ENCODE measurements around the gene LIMS2.
A peak's percentile ranks its signal among the peaks of the same experiment; 100 is the strongest.

Gene LIMS2

GRCh38 chr2:127631997-127632581 is 43.2 kb downstream of the LIMS2 start:
- DNase-seq, result no peak

DNA sequence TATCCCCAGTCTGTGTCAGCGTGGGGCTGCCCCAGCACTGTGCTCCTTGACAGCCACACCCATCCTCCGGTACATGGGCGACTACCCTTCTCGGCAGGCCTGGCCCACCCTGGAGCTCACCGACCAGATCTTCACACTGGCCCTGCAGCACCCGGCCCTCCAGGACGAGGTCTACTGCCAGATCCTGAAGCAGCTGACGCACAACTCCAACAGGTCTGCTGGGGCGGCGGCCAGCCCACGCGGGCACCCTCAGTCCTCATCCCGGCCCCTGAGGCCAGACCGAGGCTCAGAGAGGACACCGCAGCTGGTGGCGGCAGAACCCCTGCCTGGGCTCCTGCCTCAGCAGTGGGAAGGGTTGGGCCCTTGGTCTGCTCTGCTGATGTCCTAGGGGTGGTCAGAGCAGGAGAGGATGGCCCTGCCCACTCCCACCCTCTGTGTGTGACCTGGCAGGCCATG is 43.8 kb downstream of the LIMS2 start:
- no peak for DNase-seq

DNA sequence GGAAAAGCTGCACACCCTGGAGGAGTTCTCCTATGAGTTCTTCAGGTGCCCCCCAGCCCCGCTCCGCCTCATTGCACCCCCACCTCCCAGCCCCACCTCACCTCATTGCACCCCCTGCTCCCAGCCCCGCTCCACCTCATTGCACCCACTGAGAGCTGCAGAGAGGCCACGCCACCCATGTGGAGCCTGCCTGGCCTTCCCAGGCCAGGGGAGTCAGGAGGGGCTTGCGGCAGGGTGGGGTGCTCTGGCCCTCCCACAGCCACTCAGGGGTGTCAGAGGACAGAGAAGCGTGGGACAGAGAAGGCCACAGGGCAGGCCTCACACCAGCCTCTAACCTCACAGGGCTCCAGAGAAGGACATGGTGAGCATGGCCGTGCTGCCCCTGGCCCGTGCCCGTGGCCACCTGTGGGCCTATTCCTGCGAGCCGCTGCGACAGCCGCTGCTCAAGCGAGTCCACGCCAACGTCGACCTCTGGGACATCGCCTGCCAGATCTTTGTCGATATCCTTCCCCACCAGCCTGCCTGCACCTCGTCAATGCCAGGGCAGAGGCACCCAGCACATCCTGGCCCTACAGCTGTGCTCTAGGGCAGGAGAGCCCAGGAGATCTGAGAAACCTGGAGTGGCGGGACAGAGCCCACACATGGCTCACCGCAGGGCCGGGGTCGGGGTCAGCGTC is 44.3 kb downstream of the LIMS2 start:
- no peak for DNase-seq

DNA sequence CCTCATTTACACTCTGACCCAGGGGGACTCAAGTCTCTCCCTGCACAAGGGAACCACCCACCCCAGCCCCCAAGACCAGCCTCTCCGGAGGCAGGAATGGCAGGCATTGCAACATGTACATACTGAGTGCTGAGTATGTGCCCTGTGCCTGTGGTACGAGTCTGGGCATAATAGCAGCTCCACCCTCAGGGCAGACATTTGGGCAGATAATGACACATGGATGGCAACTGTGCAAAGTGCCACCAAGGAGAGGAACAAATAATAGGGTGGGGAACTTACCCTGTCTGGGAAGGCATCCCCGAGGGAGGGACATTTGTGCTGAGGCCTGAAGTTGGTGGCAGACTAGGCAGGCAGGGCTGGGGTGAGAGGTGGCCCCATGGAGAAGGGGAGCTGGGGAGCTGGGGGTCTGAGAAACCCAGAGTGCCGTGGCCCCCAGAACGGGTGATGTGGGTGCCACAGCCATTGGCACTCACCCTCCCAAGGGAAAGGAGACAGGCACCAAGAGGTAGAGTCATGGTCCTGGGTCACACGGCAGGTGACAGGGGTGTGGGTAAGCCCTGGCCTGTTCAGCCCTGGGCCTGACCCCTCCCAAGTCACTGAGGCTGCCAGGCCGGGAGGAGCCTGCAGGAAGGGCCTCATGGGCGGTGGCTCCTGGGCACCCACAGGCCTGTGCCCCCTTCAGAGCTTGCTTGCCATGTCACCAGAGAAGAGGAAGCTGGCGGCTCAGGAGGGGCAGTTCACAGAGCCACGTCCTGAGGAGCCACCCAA is 45.0 kb downstream of the LIMS2 start:
- no peak for DNase-seq

DNA sequence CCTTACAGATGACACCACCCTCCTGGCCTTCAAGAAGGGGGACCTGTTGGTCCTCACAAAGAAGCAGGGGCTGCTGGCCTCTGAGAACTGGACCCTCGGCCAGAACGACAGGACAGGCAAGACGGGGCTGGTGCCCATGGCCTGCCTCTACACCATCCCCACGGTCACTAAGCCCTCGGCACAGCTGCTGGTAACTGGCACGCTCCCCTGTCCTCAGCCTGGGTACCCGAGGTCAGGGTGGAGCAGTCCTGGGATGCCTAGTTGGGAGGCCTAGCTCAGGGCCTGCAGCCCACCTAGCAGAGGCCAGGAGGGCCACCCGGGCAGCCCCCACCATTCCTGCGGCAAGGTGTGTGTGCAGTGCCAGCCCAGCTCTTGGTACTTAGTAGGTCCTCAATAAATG is 45.7 kb downstream of the LIMS2 start:
- no peak for DNase-seq

GRCh38 chr2:127628767-127629614 is 46.3 kb downstream of the LIMS2 start:
- no peak for DNase-seq

DNA sequence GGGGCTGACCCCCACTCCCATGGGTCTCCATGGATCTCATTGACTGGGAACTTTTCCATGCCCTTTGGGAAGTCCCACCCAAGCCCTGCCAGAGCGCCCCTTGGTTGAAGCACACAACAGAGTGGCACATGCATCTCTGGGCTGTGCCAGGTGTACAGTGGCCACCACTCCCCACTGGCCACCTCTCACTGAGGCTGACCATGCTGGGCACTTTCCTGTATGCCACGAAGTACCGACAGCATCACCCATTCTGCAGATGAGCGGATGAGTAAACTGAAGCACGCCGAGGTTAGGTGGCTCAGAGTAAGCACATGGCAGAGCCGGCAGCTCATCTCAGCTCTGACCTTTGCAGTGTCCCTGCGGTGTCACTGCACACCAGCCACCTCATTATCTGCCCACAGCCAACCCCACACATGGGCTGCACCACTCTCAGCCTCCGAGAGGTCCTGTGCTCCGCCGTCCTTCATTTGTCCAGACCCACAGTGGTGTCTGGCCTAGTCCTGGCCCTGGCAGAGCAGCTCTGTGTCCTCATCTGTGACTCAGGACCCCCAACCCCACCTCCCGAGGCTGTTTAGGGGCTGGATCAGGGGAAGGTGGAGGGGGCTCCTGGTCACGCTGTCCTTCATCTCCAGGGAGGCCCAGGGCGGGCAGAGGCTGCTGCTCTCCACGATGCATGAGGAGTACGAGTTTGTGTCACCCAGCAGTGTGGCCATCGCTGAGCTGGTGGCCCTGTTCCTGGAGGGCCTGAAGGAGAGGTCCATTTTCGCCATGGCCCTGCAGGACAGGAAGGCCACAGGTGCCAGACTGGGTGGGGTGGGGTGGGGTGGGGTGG is 47.4 kb downstream of the LIMS2 start:
- no peak for DNase-seq

DNA sequence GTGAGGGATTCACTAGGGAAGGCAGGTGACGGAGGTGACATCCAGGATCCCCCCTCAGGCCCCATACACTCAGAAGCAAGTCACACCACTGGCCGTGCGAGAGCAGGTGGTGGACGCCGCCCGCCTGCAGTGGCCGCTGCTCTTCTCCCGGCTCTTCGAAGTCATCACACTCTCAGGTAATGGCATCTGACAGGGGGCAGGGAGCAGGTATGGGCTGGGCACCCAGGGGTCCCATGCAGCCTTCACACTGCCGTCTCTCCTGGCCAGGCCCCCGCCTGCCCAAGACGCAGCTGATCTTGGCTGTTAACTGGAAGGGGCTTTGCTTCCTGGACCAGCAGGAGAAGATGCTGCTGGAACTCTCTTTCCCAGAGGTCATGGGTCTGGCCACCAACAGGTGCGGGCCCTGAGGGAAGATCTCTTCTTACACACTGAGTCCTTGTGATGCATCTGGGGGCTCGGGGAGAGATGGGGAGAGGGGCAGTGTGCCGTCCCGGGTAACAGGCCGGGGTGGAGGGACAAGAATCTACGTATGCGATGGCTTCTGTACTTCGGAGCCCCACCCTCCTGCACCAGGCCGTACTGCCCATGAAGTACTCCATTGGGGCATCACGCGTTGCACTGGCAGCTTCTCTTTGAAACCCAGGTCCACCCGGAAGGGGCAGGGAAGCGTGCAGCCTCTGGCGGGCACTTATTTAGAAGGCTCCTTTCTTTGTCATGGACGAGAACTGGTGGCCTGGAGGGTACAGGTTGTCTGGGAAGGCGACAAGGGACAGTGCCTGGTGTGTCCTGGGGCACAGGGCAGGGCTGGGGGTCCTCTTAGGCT is 48.2 kb downstream of the LIMS2 start:
- no peak for DNase-seq

- DNase-seq, result peak; percentile 49
Observed at GRCh38 chr2:127626175-127626574, 49.2 kb downstream of the LIMS2 start.

GRCh38 chr2:127625572-127625951 is 49.8 kb downstream of the LIMS2 start:
- peak; percentile 33 for DNase-seq

GRCh38 chr2:127624756-127625571 is 50.4 kb downstream of the LIMS2 start:
- peak; percentile 60 for DNase-seq

GRCh38 chr2:127624320-127624755 is 51.0 kb downstream of the LIMS2 start:
- peak; percentile 55 for DNase-seq

DNA sequence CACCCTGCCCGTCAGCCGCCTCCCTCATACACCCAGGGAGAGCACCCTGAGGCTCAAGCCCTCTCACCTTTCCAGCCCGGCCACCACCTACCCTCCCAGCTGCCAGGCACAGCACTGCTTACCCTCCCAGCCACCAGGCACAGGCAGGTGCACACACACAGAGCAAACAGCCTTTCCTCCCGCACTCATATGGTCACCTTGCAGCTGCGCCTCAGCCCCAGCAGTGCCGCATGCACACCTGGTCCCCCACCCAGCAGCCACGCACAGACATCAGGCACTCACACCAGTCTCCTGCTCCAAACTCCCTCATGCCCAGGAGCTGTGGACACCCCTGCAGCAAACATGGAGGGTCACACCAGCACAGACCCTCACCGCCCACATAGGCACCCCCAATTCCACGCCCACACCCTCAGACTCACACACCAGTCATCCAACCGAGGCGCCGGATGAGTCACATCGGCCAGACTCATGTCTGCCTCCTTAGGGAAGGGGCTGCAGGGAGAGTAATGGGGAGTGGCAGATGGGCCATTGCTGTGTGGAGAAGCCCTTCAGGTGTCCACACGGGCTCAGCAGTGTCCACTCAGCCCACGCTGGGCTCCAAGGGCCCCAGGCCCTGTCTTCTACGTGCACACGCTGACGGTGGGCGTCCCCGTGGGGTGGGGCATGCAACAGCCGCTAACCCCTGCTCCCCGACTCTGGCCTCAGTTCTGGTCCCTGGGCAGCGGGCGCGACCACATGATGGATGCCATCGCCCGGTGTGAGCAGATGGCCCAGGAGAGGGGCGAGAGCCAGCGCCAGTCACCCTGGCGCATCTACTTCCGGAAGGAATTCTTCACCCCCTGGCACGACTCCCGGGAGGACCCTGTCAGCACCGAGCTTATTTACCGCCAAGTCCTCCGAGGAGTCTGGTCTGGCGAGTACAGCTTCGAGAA is 51.7 kb downstream of the LIMS2 start:
- peak; percentile 59 for DNase-seq

DNA sequence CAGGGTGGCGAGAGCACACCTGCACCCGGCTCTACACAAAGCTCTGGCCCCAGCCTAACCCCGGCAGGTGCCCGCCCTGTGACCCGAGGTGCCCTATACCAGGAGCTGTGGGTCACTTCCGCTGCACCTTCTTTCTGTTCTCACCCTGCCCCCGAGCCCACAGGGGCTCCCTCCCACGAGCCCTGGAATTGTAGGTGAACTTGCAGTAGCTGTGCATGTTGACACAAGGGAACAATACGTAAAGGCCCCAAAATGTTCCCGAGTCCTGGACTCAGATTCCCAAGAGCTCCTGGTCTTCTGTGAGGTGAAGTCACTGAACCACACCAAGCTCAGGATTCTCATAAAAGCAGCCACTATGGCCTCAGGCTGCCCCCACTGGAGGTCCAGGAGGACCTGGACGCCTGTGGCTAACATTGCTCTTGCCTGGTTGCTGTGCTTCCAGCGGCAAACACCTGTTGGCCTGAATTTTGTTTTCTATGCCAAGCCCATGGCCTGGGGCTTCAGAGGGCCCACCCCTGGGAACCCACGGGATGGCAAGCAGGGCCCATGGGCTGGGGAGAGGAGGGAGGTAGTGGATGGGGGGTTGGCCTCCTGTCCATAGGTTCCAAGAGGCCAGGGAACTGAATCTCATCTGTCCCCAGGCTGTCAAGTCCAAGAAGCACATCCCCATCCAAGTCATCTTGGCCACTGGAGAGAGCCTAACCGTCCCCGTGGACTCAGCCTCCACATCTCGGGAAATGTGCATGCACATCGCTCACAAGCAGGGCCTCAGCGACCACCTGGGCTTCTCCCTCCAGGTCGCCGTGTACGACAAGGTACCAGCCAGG is 52.6 kb downstream of the LIMS2 start:
- DNase-seq, result peak; percentile 49

GRCh38 chr2:127621981-127622431 is 53.3 kb downstream of the LIMS2 start:
- DNase-seq, result peak; percentile 57

GRCh38 chr2:127620866-127621265 is 54.5 kb downstream of the LIMS2 start:
- no peak for DNase-seq

GRCh38 chr2:127619877-127620705 is 55.2 kb downstream of the LIMS2 start:
- peak; percentile 38 for DNase-seq
